Parathyroid adenoma (tissue), 2 donors: ENCODE results near the gene SLC34A1.

ENCODE experiments used
- H2AFZ ChIP-seq: fragments of 300-600 bp; sonication (generic); one replicate; pipeline ENCODE4 v1.7.0; 2017; ENCODE audit warnings: antibody characterized with exemption, mild to moderate bottlenecking
- H3K27ac ChIP-seq: fragments of 300-600 bp; sonication (generic); one replicate; pipeline ENCODE4 v1.7.0; 2017
- H3K27me3 ChIP-seq: fragments of 300-600 bp; sonication (generic); one replicate; pipeline ENCODE4 v1.7.0; 2017; ENCODE audit warnings: low read length; ENCODE audit not compliant: control insufficient read depth, insufficient read depth
- H3K36me3 ChIP-seq: fragments of 300-600 bp; sonication (generic); one replicate; pipeline ENCODE4 v1.7.0; 2017; ENCODE audit warnings: low read length; ENCODE audit not compliant: control insufficient read depth, insufficient read depth
- H3K4me1 ChIP-seq: fragments of 300-600 bp; sonication (generic); one replicate; pipeline ENCODE4 v1.7.0; 2017; ENCODE audit warnings: control low read depth
- H3K4me2 ChIP-seq: fragments of 300-600 bp; sonication (generic); one replicate; pipeline ENCODE4 v1.7.0; 2017; ENCODE audit warnings: low read length
- H3K4me3 ChIP-seq: fragments of 300-600 bp; sonication (generic); one replicate; pipeline ENCODE4 v1.7.0; 2017; ENCODE audit warnings: low read depth, low read length
- H3K79me2 ChIP-seq: fragments of 300-600 bp; sonication (generic); one replicate; pipeline ENCODE4 v1.7.0; 2017; ENCODE audit warnings: control low read depth
- H3K9ac ChIP-seq: fragments of 300-600 bp; sonication (generic); one replicate; pipeline ENCODE4 v1.7.0; 2017; ENCODE audit warnings: mild to moderate bottlenecking
- H3K9me3 ChIP-seq: fragments of 300-600 bp; sonication (generic); one replicate; pipeline ENCODE4 v1.7.0; 2017; ENCODE audit warnings: low read length; ENCODE audit not compliant: control insufficient read depth
- CTCF ChIP-seq: fragments of 300-600 bp; sonication (generic); IDR thresholded peaks from one replicate; pipeline ENCODE4 v1.7.0; 2017; ENCODE audit warnings: antibody characterized with exemption, mild to moderate bottlenecking
- donor health status: primary hyperparathyroidism.

Gene SLC34A1

GRCh38 chr5:177344891-177345290 lies 39.3 kb upstream of the SLC34A1 start:
- H3K36me3 ChIP-seq: no peaks in the 10 kb centered on the region
- H3K79me2 ChIP-seq: peaks cover 43% of the 10 kb centered on the region
- TF ChIP-seq CTCF: no peak
- H3K27me3 ChIP-seq: no peaks in the 10 kb centered on the region
- no peak overlapping the region for H3K4me3 ChIP-seq
- no peak overlapping the region for H3K27ac ChIP-seq
- no peaks in the 10 kb centered on the region for H3K9me3 ChIP-seq
- H3K4me2 ChIP-seq: no peak overlapping the region
- no peak overlapping the region for H3K9ac ChIP-seq
- peaks cover 4% of the 10 kb centered on the region for H3K4me1 ChIP-seq
- no peak overlapping the region for H2AFZ ChIP-seq

- Histone ChIP-seq H3K27me3 (no peaks in the 10 kb centered on the region), H3K27ac (no peak overlapping the region), H3K79me2 (peaks cover 36% of the 10 kb centered on the region), H3K4me1 (peaks cover 9% of the 10 kb centered on the region), H3K36me3 (no peaks in the 10 kb centered on the region), H3K4me3 (no peak overlapping the region), H2AFZ (no peak overlapping the region), H3K9ac (no peak overlapping the region), H3K4me2 (no peak overlapping the region), H3K9me3 (no peaks in the 10 kb centered on the region)
- TF ChIP-seq CTCF: no peak
Observed at GRCh38 chr5:177346820-177347219, 37.4 kb upstream of the SLC34A1 start.

- no peak for TF ChIP-seq CTCF
- H3K36me3 ChIP-seq: no peaks in the 10 kb centered on the region
Observed at GRCh38 chr5:177347699-177348098, 36.5 kb upstream of the SLC34A1 start.

GRCh38 chr5:177349362-177349647 lies 34.9 kb upstream of the SLC34A1 start:
- Histone ChIP-seq H3K4me1 (peaks cover 9% of the 10 kb centered on the region), H3K4me3 (no peak overlapping the region)

More at GRCh38 chr5:177347699-177348098, 36.5 kb upstream of the SLC34A1 start:
- Histone ChIP-seq H3K79me2 (peaks cover 30% of the 10 kb centered on the region), H3K9me3 (no peaks in the 10 kb centered on the region), H3K4me1 (peaks cover 9% of the 10 kb centered on the region), H3K4me2 (no peak overlapping the region), H3K9ac (no peak overlapping the region), H3K4me3 (no peak overlapping the region), H3K27me3 (no peaks in the 10 kb centered on the region), H3K27ac (no peak overlapping the region), H2AFZ (no peak overlapping the region)

More at GRCh38 chr5:177349362-177349647, 34.9 kb upstream of the SLC34A1 start:
- no peaks in the 10 kb centered on the region for H3K36me3 ChIP-seq
- H3K9ac ChIP-seq: no peak overlapping the region
- H3K27ac ChIP-seq: no peak overlapping the region
- TF ChIP-seq CTCF: no peak
- no peaks in the 10 kb centered on the region for H3K27me3 ChIP-seq
- no peak overlapping the region for H3K4me2 ChIP-seq
- H3K9me3 ChIP-seq: no peaks in the 10 kb centered on the region
- peaks cover 22% of the 10 kb centered on the region for H3K79me2 ChIP-seq
- no peak overlapping the region for H2AFZ ChIP-seq
